ENCODE results near the gene MADCAM1. TPM values are rescaled to one million over a fixed set of nuclear protein-coding genes. Genes with fewer than 3 reads are reported as not detected.

Gene MADCAM1
- total and polyA plus RNA-seq, 2 experiments from 2014 or later, result 2.2 to 3.4 TPM

- peaks cover 11% of the 10 kb centered on the region for H3K4me1 ChIP-seq (ENCODE audit: low read depth)
- no peak overlapping the region for H3K4me3 ChIP-seq
- no peaks in the 10 kb centered on the region for H3K36me3 ChIP-seq
- H3K27me3 ChIP-seq, result no peaks in the 10 kb centered on the region
- no peak for TF ChIP-seq CTCF (IDR thresholded peaks at IDR 0.05; ENCODE audit: low read depth, low read length)
- no peaks in the 10 kb centered on the region for H3K9me3 ChIP-seq (ENCODE audit: low read depth)
- DNase-seq (ENCODE audit: low read depth in 1 of 2, low spot score in 1 of 2), result no peak
- H3K27ac ChIP-seq, result no peak overlapping the region
These were observed 22.4 kb downstream of the MADCAM1 start for GRCh38 chr19:518598-519231.

- H3K36me3 ChIP-seq, result no peaks in the 10 kb centered on the region
- no peak overlapping the region for H3K4me3 ChIP-seq
- peaks cover 11% of the 10 kb centered on the region for H3K4me1 ChIP-seq (ENCODE audit: low read depth)
- no peak for TF ChIP-seq CTCF (IDR thresholded peaks at IDR 0.05; ENCODE audit: low read depth, low read length)
- DNase-seq (ENCODE audit: low read depth in 1 of 2, low spot score in 1 of 2), result no peak
- H3K27ac ChIP-seq, result no peak overlapping the region
- H3K27me3 ChIP-seq, result no peaks in the 10 kb centered on the region
- H3K9me3 ChIP-seq (ENCODE audit: low read depth), result no peaks in the 10 kb centered on the region
These were observed 23.2 kb downstream of the MADCAM1 start for GRCh38 chr19:519449-519865.

GRCh38 chr19:522726-523125, 26.4 kb downstream of the MADCAM1 start:
- Histone ChIP-seq H3K36me3 (no peaks in the 10 kb centered on the region), H3K4me3 (no peak overlapping the region), H3K27ac (no peak overlapping the region), H3K4me1 (ENCODE audit: low read depth) (no peaks in the 10 kb centered on the region), H3K27me3 (no peaks in the 10 kb centered on the region), H3K9me3 (ENCODE audit: low read depth) (no peaks in the 10 kb centered on the region)
- no peak for TF ChIP-seq CTCF (IDR thresholded peaks at IDR 0.05; ENCODE audit: low read depth, low read length)
- no peak for DNase-seq (ENCODE audit: low read depth in 1 of 2, low spot score in 1 of 2)

- TF ChIP-seq CTCF (IDR thresholded peaks at IDR 0.05; ENCODE audit: low read depth, low read length), result no peak
- H3K4me3 ChIP-seq, result no peak overlapping the region
- H3K36me3 ChIP-seq, result no peaks in the 10 kb centered on the region
- no peak for DNase-seq (ENCODE audit: low read depth in 1 of 2, low spot score in 1 of 2)
- no peaks in the 10 kb centered on the region for H3K27me3 ChIP-seq
- H3K27ac ChIP-seq, result no peak overlapping the region
- H3K4me1 ChIP-seq (ENCODE audit: low read depth), result no peaks in the 10 kb centered on the region
- no peaks in the 10 kb centered on the region for H3K9me3 ChIP-seq (ENCODE audit: low read depth)
These were observed 27.9 kb downstream of the MADCAM1 start for GRCh38 chr19:524062-524674.

GRCh38 chr19:525029-525428, 28.7 kb downstream of the MADCAM1 start:
- H3K27ac ChIP-seq, result no peak overlapping the region
- no peak overlapping the region for H3K4me3 ChIP-seq
- no peak for DNase-seq (ENCODE audit: low read depth in 1 of 2, low spot score in 1 of 2)
- H3K36me3 ChIP-seq, result no peaks in the 10 kb centered on the region
- H3K9me3 ChIP-seq (ENCODE audit: low read depth), result no peaks in the 10 kb centered on the region
- H3K4me1 ChIP-seq (ENCODE audit: low read depth), result no peaks in the 10 kb centered on the region
- no peak for TF ChIP-seq CTCF (IDR thresholded peaks at IDR 0.05; ENCODE audit: low read depth, low read length)
- no peaks in the 10 kb centered on the region for H3K27me3 ChIP-seq
